ENCODE measurements around the gene MORN5. TPM values are rescaled to one million over a fixed set of nuclear protein-coding genes. Genes with fewer than 3 reads are reported as not detected.

Gene MORN5
- total and polyA plus RNA-seq, 4 donors, result not detected

- H3K9ac ChIP-seq (ENCODE audit: low read depth in 1 of 2, low read length in 2 of 2), result no peak overlapping the region
- H3K27ac ChIP-seq (ENCODE audit: low read depth in 1 of 2, low read length in 2 of 2), result no peak overlapping the region
- H3K4me1 ChIP-seq (ENCODE audit: control insufficient read depth in 4 of 4, insufficient read depth in 4 of 4, low read length in 3 of 4), result no peaks in the 10 kb centered on the region
- H3K4me3 ChIP-seq (ENCODE audit: low read depth in 1 of 3, low read length in 3 of 3), result no peak overlapping the region
- no peaks in the 10 kb centered on the region for H3K9me3 ChIP-seq (ENCODE audit: control insufficient read depth in 4 of 4, low read length in 3 of 4)
- 91% methylated on average over 9 of the region's 9 CpGs for WGBS
- H3K27me3 ChIP-seq (ENCODE audit: control insufficient read depth in 4 of 4, insufficient read depth in 4 of 4, low read length in 3 of 4), result no peaks in the 10 kb centered on the region
- DNase-seq (ENCODE audit: low spot score), result no peak
- TF ChIP-seq EGR1 (IDR thresholded peaks at IDR 0.05; ENCODE audit: low read depth in 2 of 2), result no peak
- no peak for TF ChIP-seq HNF4A (conservative IDR thresholded peaks at IDR 0.05)
- TF ChIP-seq ZBTB33 (IDR thresholded peaks at IDR 0.05), result no peak
- no peak for TF ChIP-seq JUND (IDR thresholded peaks at IDR 0.05)
- no peak for TF ChIP-seq RXRA (IDR thresholded peaks at IDR 0.05)
- no peak for TF ChIP-seq CTCF (IDR thresholded peaks at IDR 0.05; ENCODE audit: low read depth, low read length, missing input control)
- no peak for TF ChIP-seq HNF4G (IDR thresholded peaks at IDR 0.05)
- no peak for TF ChIP-seq GABPA (IDR thresholded peaks at IDR 0.05 in 1 of 2, conservative IDR thresholded peaks at IDR 0.05 in 1 of 2)
- no peak for TF ChIP-seq SP1 (IDR thresholded peaks at IDR 0.05)
- TF ChIP-seq FOXA2 (IDR thresholded peaks at IDR 0.05), result no peak
- TF ChIP-seq YY1 (IDR thresholded peaks at IDR 0.05), result no peak
- TF ChIP-seq MAX (IDR thresholded peaks at IDR 0.05), result no peak
- no peak for TF ChIP-seq REST (IDR thresholded peaks at IDR 0.05)
- TF ChIP-seq FOXA1 (IDR thresholded peaks at IDR 0.05), result no peak
- no peak for TF ChIP-seq RAD21 (IDR thresholded peaks at IDR 0.05)
- TF ChIP-seq NR2F2 (IDR thresholded peaks at IDR 0.05), result no peak
- no peaks in the 10 kb centered on the region for H3K36me3 ChIP-seq (ENCODE audit: control insufficient read depth in 4 of 4, insufficient read depth in 3 of 4, low read depth in 1 of 4, low read length in 3 of 4)
Measured at GRCh38 chr9:122111413-122112085, 48.2 kb upstream of the MORN5 start.

GRCh38 chr9:122112238-122112637, 47.5 kb upstream of the MORN5 start:
- no peaks in the 10 kb centered on the region for H3K9me3 ChIP-seq (ENCODE audit: control insufficient read depth in 4 of 4, low read length in 3 of 4)
- WGBS, result 84% methylated on average over 6 of the region's 6 CpGs
- no peak overlapping the region for H3K27ac ChIP-seq (ENCODE audit: low read depth in 1 of 2, low read length in 2 of 2)
- H3K4me3 ChIP-seq (ENCODE audit: low read depth in 1 of 3, low read length in 3 of 3), result no peak overlapping the region
- H3K9ac ChIP-seq (ENCODE audit: low read depth in 1 of 2, low read length in 2 of 2), result no peak overlapping the region
- DNase-seq (ENCODE audit: low spot score), result no peak
- H3K4me1 ChIP-seq (ENCODE audit: control insufficient read depth in 4 of 4, insufficient read depth in 4 of 4, low read length in 3 of 4), result no peaks in the 10 kb centered on the region
- H3K36me3 ChIP-seq (ENCODE audit: control insufficient read depth in 4 of 4, insufficient read depth in 3 of 4, low read depth in 1 of 4, low read length in 3 of 4), result no peaks in the 10 kb centered on the region
- no peaks in the 10 kb centered on the region for H3K27me3 ChIP-seq (ENCODE audit: control insufficient read depth in 4 of 4, insufficient read depth in 4 of 4, low read length in 3 of 4)
- TF ChIP-seq EGR1 (IDR thresholded peaks at IDR 0.05; ENCODE audit: low read depth in 2 of 2) (no peak), FOXA1 (IDR thresholded peaks at IDR 0.05) (no peak), JUND (IDR thresholded peaks at IDR 0.05) (no peak), HNF4A (conservative IDR thresholded peaks at IDR 0.05) (no peak), YY1 (IDR thresholded peaks at IDR 0.05) (no peak), RAD21 (IDR thresholded peaks at IDR 0.05) (no peak), TAF1 (conservative IDR thresholded peaks at IDR 0.05) (no peak)

Measured in liver (tissue), 9 donors.